Measurements from ENCODE around the gene RNU4-1. TPM values are rescaled to one million over a fixed set of nuclear protein-coding genes. Genes with fewer than 3 reads are reported as not detected.

RNU4-1 gene
- total RNA-seq, 2 experiments from 2014 or later: under 0.01 to 3,289 TPM

DNA sequence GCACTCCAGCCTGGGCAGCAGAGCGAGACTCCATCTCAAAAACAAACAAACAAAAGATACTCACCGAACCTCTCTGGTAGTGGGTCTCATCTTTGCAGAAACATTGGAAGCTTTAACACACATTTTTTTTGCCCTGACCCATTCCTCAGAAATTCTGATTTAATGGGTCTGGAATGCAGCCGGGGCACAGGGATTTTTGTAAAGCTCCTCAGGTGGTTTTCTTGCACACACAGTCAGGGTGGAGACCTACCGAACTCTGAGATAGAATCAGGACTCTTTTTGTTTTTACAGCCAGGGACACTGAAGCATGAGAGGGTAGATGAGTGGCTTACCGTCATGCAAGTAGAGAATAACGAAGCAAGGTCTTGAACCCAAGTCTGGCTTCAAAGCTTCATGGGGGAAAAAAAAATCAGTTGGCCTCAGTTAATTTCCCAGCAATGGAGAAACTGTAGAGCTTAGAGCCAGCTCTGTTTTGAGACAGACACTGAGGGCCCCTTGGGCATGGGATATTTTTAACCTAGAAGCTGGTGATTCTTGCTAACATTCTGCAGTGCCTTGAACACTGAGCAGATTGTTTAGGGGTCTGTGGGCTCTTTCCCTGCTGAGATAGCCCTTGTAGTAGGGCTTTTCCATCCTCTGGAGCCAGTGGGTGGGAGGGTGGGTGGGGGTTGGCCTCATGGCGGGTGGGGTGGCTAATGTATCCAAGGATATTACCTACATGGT lies 6.1 kb downstream of the RNU4-1 start:
- H3K4me2 ChIP-seq (ENCODE audit: low read length): no peak overlapping the region
- POLR2A ChIA-PET: interaction anchor here (0.6 kb wide), 2 partner anchors 85 to 164 kb away, joined by 3 read pairs; no protein-coding TSS in a partner anchor

DNA sequence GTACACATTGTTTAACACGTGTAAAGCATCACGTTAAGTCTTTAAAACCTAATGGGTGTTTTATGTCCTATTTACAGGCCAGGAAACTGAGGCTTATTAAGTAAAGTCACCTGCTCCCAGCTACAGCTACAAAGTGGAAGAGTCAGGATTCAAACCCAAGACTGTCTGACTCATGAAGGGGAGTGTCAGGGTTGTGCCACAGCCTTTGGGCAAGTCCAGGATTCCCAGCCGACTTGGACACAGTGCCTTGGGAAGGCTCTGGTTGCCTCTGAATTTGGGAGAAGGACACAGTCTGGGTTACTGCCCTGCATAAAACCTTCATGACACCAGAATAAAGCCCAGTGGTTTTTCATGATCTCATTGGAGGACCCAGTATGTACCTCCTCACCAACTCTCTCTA lies 8.7 kb downstream of the RNU4-1 start:
- no TSS peak for BruUV-seq (replicated peaks)
- H3K9me2 ChIP-seq (ENCODE audit: insufficient read depth, low read length): no peaks in the 10 kb centered on the region
- ChIA-PET POLR2A (no interaction called here), CTCF (ENCODE audit: unreplicated experiment) (no interaction called here)
- intact Hi-C loops (cut with micrococcal nuclease; ENCODE audit: unreplicated experiment): no loop called here
- no peak overlapping the region for H2AFZ ChIP-seq (ENCODE audit: low read length)
- H3K27ac ChIP-seq (ENCODE audit: low read depth, low read length, poor library complexity, severe bottlenecking): no peak overlapping the region
- no peaks in the 10 kb centered on the region for H3K79me2 ChIP-seq (ENCODE audit: insufficient read depth, low read depth, low read length)
- no peak overlapping the region for H3K4me2 ChIP-seq (ENCODE audit: low read length)
- no peaks in the 10 kb centered on the region for H3K36me3 ChIP-seq (ENCODE audit: insufficient read depth, low read length)
- H3K4me1 ChIP-seq (ENCODE audit: insufficient read depth, low read length, poor library complexity, severe bottlenecking): peaks cover 2% of the 10 kb centered on the region
- no peak for TF ChIP-seq CTCF (conservative IDR thresholded peaks at IDR 0.05; ENCODE audit: low read length)
- no peak for TF ChIP-seq EZH2phosphoT487 (IDR thresholded peaks at IDR 0.05; ENCODE audit: borderline replicate concordance, low read depth, low read length)
- no peaks in the 10 kb centered on the region for H4K20me1 ChIP-seq (ENCODE audit: insufficient read depth, low read length)
- H3K9me3 ChIP-seq (ENCODE audit: low read length): no peaks in the 10 kb centered on the region
- H3K4me3 ChIP-seq (ENCODE audit: low read depth, low read length, poor library complexity, severe bottlenecking): no peak overlapping the region
- no peak for DNase-seq (ENCODE audit: low spot score)

More for the DNA sequence above, 6.1 kb downstream of the RNU4-1 start:
- Histone ChIP-seq H3K9me3 (ENCODE audit: low read length) (no peaks in the 10 kb centered on the region), H3K36me3 (ENCODE audit: insufficient read depth, low read length) (no peaks in the 10 kb centered on the region), H3K4me1 (ENCODE audit: insufficient read depth, low read length, poor library complexity, severe bottlenecking) (peaks cover 21% of the 10 kb centered on the region), H4K20me1 (ENCODE audit: insufficient read depth, low read length) (no peaks in the 10 kb centered on the region), H3K27ac (ENCODE audit: low read depth, low read length, poor library complexity, severe bottlenecking) (no peak overlapping the region), H3K4me3 (ENCODE audit: low read depth, low read length, poor library complexity, severe bottlenecking) (no peak overlapping the region), H3K9me2 (ENCODE audit: insufficient read depth, low read length) (no peaks in the 10 kb centered on the region), H3K79me2 (ENCODE audit: insufficient read depth, low read depth, low read length) (no peaks in the 10 kb centered on the region), H2AFZ (ENCODE audit: low read length) (no peak overlapping the region)
- BruUV-seq (replicated peaks): no TSS peak
- no peak for TF ChIP-seq EZH2phosphoT487 (IDR thresholded peaks at IDR 0.05; ENCODE audit: borderline replicate concordance, low read depth, low read length)
- TF ChIP-seq CTCF (conservative IDR thresholded peaks at IDR 0.05; ENCODE audit: low read length): no peak
- intact Hi-C loops (cut with micrococcal nuclease; ENCODE audit: unreplicated experiment): no loop called here
- CTCF ChIA-PET (ENCODE audit: unreplicated experiment): interaction anchor here (0.6 kb wide), 1 partner anchor 213 kb away, joined by 8 read pairs; no protein-coding TSS in a partner anchor
- no peak for DNase-seq (ENCODE audit: low spot score)

DNA sequence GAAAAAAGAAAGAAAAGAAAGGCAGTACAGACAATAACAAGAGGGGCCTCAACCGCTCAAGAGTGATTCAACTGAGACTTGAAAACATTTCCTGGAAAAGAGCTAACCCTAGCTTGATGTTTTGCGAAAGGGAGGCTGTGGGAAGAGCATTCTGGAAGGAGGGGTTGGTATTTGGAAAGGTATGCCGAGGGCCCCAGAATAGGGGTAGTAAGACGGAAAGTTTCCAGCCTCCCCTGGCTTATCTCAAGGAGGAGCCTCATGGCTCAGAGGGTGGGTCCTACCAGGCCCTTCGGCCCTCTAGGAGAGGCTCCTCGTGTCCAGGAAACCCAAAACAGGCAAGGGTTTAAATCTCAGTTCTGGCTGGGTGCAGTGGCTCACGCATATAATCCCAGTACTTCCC lies 9.7 kb downstream of the RNU4-1 start:
- no peaks in the 10 kb centered on the region for H3K36me3 ChIP-seq (ENCODE audit: insufficient read depth, low read length)
- TF ChIP-seq EZH2phosphoT487 (IDR thresholded peaks at IDR 0.05; ENCODE audit: borderline replicate concordance, low read depth, low read length): no peak
- TF ChIP-seq CTCF (conservative IDR thresholded peaks at IDR 0.05; ENCODE audit: low read length): no peak
- H3K4me1 ChIP-seq (ENCODE audit: insufficient read depth, low read length, poor library complexity, severe bottlenecking): no peaks in the 10 kb centered on the region
- no peak overlapping the region for H2AFZ ChIP-seq (ENCODE audit: low read length)
- BruUV-seq (replicated peaks): no TSS peak
- DNase-seq (ENCODE audit: low spot score): no peak
- H3K9me2 ChIP-seq (ENCODE audit: insufficient read depth, low read length): no peaks in the 10 kb centered on the region
- no peaks in the 10 kb centered on the region for H4K20me1 ChIP-seq (ENCODE audit: insufficient read depth, low read length)
- H3K4me3 ChIP-seq (ENCODE audit: low read depth, low read length, poor library complexity, severe bottlenecking): no peak overlapping the region
- intact Hi-C loops (cut with micrococcal nuclease; ENCODE audit: unreplicated experiment): no loop called here
- no peak overlapping the region for H3K4me2 ChIP-seq (ENCODE audit: low read length)
- CTCF ChIA-PET (ENCODE audit: unreplicated experiment): no interaction called here
- H3K9me3 ChIP-seq (ENCODE audit: low read length): no peaks in the 10 kb centered on the region
- H3K79me2 ChIP-seq (ENCODE audit: insufficient read depth, low read depth, low read length): no peaks in the 10 kb centered on the region
- H3K27ac ChIP-seq (ENCODE audit: low read depth, low read length, poor library complexity, severe bottlenecking): no peak overlapping the region
- POLR2A ChIA-PET: interaction anchor here (0.7 kb wide), 1 partner anchor 24 kb away, joined by 5 read pairs; no protein-coding TSS in a partner anchor

Data from OCI-LY7 (cell line).